Activated CD4-positive, alpha-beta T cell treated with anti-CD3 and anti-CD28 coated beads for 1 hour (primary cell): ENCODE results near the gene COLEC12.

ENCODE experiments used
- DNase-seq: peaks from one replicate; pipeline ENCODE4 v3.0.0-alpha.2; 2020

Gene COLEC12

DNA sequence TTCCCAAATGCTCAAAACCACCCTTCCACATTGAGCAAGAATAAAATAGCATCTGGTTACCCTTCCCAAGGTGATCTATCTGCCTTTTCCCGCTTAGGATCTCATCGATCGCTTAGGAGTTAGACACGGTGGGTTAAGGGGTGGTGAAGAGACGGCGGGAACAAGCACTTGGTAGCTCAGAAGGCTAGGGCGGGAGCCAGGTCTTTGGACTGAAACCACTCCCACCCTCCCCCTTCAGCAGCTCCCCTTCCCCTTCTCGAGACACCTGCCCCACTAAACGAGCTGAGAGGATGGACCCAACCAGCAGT is 233.2 kb downstream of the COLEC12 start:
- no peak for DNase-seq
